Lower leg skin (tissue), 3 donors: Measurements from ENCODE around the gene CLDN6.

Experiments used
- CTCF ChIP-seq, 3 donors: fragments of 450-650 bp; IDR thresholded peaks; one replicate each; pipeline ENCODE4 v1.5.1; 2016; ENCODE audit warnings: antibody characterized with exemption in 3 of 3, mild to moderate bottlenecking in 3 of 3, moderate library complexity in 2 of 3
- POLR2A ChIP-seq, 2 donors: fragments of 450-650 bp; IDR thresholded peaks; one replicate each; pipeline ENCODE4 v1.6.1; 2016 to 2017; ENCODE audit warnings: antibody characterized with exemption in 2 of 2, mild to moderate bottlenecking in 1 of 2, moderate library complexity in 1 of 2

- no peak for TF ChIP-seq POLR2A (IDR thresholded peaks at IDR 0.05)
- no peak for TF ChIP-seq CTCF (IDR thresholded peaks at IDR 0.05)
Measured at GRCh38 chr16:3047387-3047720, 29.4 kb upstream of the CLDN6 start.
